OCI-LY7 (cell line): Measurements from ENCODE around the gene SGSM1. TPM values are rescaled to one million over a fixed set of nuclear protein-coding genes. Genes with fewer than 3 reads are reported as not detected.

Experiments
- BruUV-seq: library from RNA; stranded (reverse); fragments of 400-500 nt; replicated peaks from 2 replicates; lab custom pipeline; 2021; lab: Mats Ljungman, UMichigan
- CTCF ChIA-PET: fragments of 300-600 bp; sonication (Branson Sonifier 250); formaldehyde crosslinking; loops from one replicate; lab custom pipeline; 2022; ENCODE audit warnings: antibody characterized with exemption; ENCODE audit not compliant: unreplicated experiment; lab: Charles Lee
- POLR2A ChIA-PET: fragments of 300-600 bp; sonication (Branson Sonifier 250); formaldehyde crosslinking; loops from one replicate; lab custom pipeline; 2022; ENCODE audit warnings: antibody characterized with exemption; lab: Charles Lee
- DNase-seq: peaks from one replicate; pipeline ENCODE4 v3.0.0-alpha.2; 2015; ENCODE audit warnings: low spot score
- H2AFZ ChIP-seq: fragments of 200-600 bp; sonication (generic), shearing (Covaris generic); 2 replicates; pipeline ENCODE4 v1.6.1; 2014; ENCODE audit warnings: mild to moderate bottlenecking, antibody characterized with exemption, low read length, moderate library complexity
- H3K27ac ChIP-seq: fragments of 200-600 bp; sonication (generic); 2 replicates; pipeline ENCODE4 v1.5.1; 2014; ENCODE audit warnings: mixed run types, low read depth, mild to moderate bottlenecking, moderate library complexity, low read length, inconsistent platforms; ENCODE audit not compliant: poor library complexity, severe bottlenecking
- H3K36me3 ChIP-seq: fragments of 200-600 bp; sonication (generic); 2 replicates; pipeline ENCODE4 v1.6.1; 2014; ENCODE audit warnings: mild to moderate bottlenecking, antibody characterized with exemption, low read length, moderate library complexity, mixed read lengths; ENCODE audit not compliant: insufficient read depth
- H3K4me1 ChIP-seq: fragments of 200-600 bp; sonication (generic); 2 replicates; pipeline ENCODE4 v1.5.1; 2014; ENCODE audit warnings: mild to moderate bottlenecking, low read length; ENCODE audit not compliant: insufficient read depth, poor library complexity, severe bottlenecking
- H3K4me2 ChIP-seq: fragments of 200-600 bp; sonication (generic); 2 replicates; pipeline ENCODE4 v1.6.1; 2014; ENCODE audit warnings: mild to moderate bottlenecking, low read length
- H3K4me3 ChIP-seq: fragments of 200-600 bp; sonication (generic); 2 replicates; pipeline ENCODE4 v1.5.1; 2014; ENCODE audit warnings: mild to moderate bottlenecking, low read depth, low read length; ENCODE audit not compliant: poor library complexity, severe bottlenecking
- H3K79me2 ChIP-seq: fragments of 200-600 bp; sonication (generic); 2 replicates; pipeline ENCODE4 v1.6.1; 2016; ENCODE audit warnings: low read depth, mild to moderate bottlenecking, low read length, moderate library complexity, mixed read lengths; ENCODE audit not compliant: insufficient read depth
- H3K9me2 ChIP-seq: fragments of 200-600 bp; sonication (generic); 2 replicates; pipeline ENCODE4 v1.6.1; 2016; ENCODE audit warnings: mild to moderate bottlenecking, low read length, mixed read lengths; ENCODE audit not compliant: insufficient read depth
- H3K9me3 ChIP-seq: fragments of 200-600 bp; sonication (generic); 2 replicates; pipeline ENCODE4 v1.6.1; 2014; ENCODE audit warnings: mild to moderate bottlenecking, mixed run types, low read length, mixed read lengths
- H4K20me1 ChIP-seq: fragments of 200-600 bp; sonication (generic); 2 replicates; pipeline ENCODE4 v1.6.1; 2014; ENCODE audit warnings: mild to moderate bottlenecking, antibody characterized with exemption, low read length, moderate library complexity, mixed read lengths; ENCODE audit not compliant: insufficient read depth
- CTCF ChIP-seq: fragments of 200-600 bp; sonication (generic); conservative IDR thresholded peaks from 2 replicates; pipeline ENCODE4 v1.5.1; 2014; ENCODE audit warnings: mild to moderate bottlenecking, antibody characterized with exemption, low read length, moderate library complexity, mixed read lengths
- EZH2phosphoT487 ChIP-seq: fragments of 200-600 bp; sonication (generic); IDR thresholded peaks from 2 replicates; pipeline ENCODE4 v1.6.1; 2018; ENCODE audit warnings: low read depth, borderline replicate concordance, mild to moderate bottlenecking, mixed run types, antibody characterized with exemption, low read length, moderate library complexity, mixed read lengths
- intact Hi-C: fragments of 100-400 bp; cut with micrococcal nuclease; formaldehyde crosslinking; loops from one replicate; pipeline ENCODE4 v1.10.0; 2022; ENCODE audit not compliant: unreplicated experiment
- total RNA-seq, 2 experiments: library from RNA; depleted of rRNA in 1 of 2; stranded (reverse); fragments of >200 nt in 1 of 2; shearing (Covaris generic) in 1 of 2; gene quantifications; 2 replicates each; pipeline ENCODE4 v1.2.3, GENCODE V29; 2014 to 2022

The SGSM1 gene
- total RNA-seq, 2 experiments from 2014 or later: not detected

GRCh38 chr22:24830205-24830979 lies 24.4 kb downstream of the SGSM1 start:
- BruUV-seq: no TSS peak
- POLR2A ChIA-PET: no interaction called here

GRCh38 chr22:24831687-24832086 lies 25.7 kb downstream of the SGSM1 start:
- no TSS peak for BruUV-seq
- H3K27ac ChIP-seq: no peak overlapping the region
- DNase-seq: no peak

More at GRCh38 chr22:24830205-24830979, 24.4 kb downstream of the SGSM1 start:
- intact Hi-C loops: no loop called here
- no peaks in the 10 kb centered on the region for H3K4me1 ChIP-seq
- TF ChIP-seq EZH2phosphoT487 (no peak), CTCF (no peak)
- no peak overlapping the region for H3K4me3 ChIP-seq
- H4K20me1 ChIP-seq: no peaks in the 10 kb centered on the region
- no peaks in the 10 kb centered on the region for H3K36me3 ChIP-seq
- no peak for DNase-seq
- no peaks in the 10 kb centered on the region for H3K9me3 ChIP-seq
- no peak overlapping the region for H2AFZ ChIP-seq
- H3K4me2 ChIP-seq: no peak overlapping the region
- H3K27ac ChIP-seq: no peak overlapping the region
- H3K9me2 ChIP-seq: no peaks in the 10 kb centered on the region
- no peaks in the 10 kb centered on the region for H3K79me2 ChIP-seq
- CTCF ChIA-PET: no interaction called here

More at GRCh38 chr22:24831687-24832086, 25.7 kb downstream of the SGSM1 start:
- no peaks in the 10 kb centered on the region for H4K20me1 ChIP-seq
- H3K4me3 ChIP-seq: no peak overlapping the region
- H3K79me2 ChIP-seq: no peaks in the 10 kb centered on the region
- H3K36me3 ChIP-seq: no peaks in the 10 kb centered on the region
- ChIA-PET POLR2A (no interaction called here), CTCF (no interaction called here)
- intact Hi-C loops: no loop called here
- H3K9me2 ChIP-seq: no peaks in the 10 kb centered on the region
- no peak overlapping the region for H2AFZ ChIP-seq
- H3K9me3 ChIP-seq: no peaks in the 10 kb centered on the region
- no peaks in the 10 kb centered on the region for H3K4me1 ChIP-seq
- no peak for TF ChIP-seq EZH2phosphoT487
- no peak for TF ChIP-seq CTCF
- no peak overlapping the region for H3K4me2 ChIP-seq
